Measurements from ENCODE around the gene SLIT1.

SLIT1 gene

DNA sequence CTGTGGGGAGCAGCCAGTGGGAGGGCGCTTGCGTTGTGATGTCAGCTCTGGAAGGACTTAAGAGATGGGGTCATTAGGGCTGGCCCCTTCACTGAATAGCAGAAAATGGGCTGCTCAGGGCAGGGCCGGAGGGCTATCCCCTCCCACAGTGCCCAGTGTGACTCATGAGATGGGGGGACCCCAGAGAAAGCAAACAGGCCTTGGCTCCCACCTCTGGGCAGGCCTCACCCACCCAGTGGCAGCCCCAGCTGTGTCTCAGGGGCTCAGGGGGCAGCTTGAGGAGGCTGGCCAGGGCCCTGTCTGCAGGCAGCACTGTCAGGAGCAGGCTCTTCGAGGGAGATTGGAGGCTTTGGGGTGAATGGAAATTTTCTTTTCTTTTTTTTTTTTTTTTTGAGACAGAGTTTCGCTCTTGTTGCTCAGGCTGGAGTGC, 168.3 kb downstream of the SLIT1 start:
- DNase-seq: no peak

DNA sequence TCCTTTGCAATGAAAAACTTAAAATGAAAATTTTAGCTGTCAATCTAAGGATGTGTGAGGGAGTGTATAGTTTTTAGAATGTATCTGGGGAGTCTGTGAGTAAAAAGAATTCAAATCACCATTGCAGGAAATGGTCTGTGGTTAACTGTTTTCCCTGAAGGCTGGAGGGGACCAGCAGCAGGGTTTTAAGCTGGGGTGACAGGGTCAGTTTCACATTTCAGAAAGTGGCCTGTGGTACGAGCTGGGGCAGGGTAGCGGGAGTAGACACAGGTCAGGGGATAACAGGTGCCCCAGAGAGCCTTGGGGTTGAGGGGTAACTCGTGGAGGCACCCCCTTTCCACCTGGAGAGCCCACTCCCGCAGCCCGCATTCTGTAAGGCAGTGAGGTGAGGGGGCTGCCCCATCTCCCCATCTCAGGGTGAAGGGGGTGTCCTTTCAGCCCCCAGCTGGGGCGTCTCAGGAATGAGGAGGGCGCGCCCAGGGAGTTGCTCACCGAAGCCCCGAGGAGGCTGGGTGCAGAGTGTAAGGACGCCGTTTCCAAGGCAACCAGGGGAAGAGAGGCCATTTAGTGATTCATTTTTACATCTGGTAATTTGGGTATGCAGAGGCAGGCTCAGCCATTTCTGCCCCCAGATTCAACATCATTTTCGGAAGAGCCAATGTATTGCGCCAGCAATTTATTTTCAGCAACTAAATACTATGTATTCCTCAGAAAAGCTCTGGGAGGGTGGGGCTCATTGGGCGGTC, 168.9 kb downstream of the SLIT1 start:
- DNase-seq: no peak

DNA sequence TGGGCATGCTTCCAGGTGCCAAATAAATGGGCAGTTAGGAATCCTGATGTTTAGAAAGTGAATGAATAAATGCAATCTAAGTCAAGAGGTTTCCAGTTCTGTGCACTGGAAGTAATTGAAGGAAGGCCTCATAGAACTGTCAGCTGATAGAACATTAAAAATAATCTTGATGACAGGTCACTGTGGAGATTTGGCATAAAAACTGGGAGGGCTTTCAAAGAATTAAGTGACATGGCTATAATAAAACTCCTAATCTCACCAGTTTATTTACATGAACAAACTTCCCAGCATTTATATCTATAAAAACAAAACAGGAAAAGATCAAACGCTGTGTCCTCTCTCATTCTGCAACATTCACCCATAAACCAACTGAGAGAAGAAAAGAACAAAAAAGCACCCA, 170.5 kb downstream of the SLIT1 start:
- no peak for DNase-seq

DNA sequence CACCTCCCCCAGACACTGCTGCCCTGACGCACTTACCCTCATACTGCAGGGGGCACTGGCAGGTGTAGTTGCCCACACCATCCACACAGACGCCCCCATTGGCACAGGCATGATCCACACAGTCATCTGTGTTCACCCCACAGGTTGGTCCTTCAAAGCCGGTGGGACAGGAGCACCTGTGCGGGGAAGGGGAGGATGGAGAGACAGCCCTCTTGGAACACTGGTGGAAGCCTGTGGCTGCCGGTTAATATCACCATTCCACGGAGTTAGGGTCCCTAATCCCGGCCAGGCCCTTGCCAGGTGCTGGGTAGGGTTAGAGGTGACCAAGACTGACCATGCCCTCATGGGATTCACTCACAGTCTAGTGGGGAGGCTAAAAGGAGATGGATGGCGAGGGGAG, 171.8 kb downstream of the SLIT1 start:
- no peak for DNase-seq

DNA sequence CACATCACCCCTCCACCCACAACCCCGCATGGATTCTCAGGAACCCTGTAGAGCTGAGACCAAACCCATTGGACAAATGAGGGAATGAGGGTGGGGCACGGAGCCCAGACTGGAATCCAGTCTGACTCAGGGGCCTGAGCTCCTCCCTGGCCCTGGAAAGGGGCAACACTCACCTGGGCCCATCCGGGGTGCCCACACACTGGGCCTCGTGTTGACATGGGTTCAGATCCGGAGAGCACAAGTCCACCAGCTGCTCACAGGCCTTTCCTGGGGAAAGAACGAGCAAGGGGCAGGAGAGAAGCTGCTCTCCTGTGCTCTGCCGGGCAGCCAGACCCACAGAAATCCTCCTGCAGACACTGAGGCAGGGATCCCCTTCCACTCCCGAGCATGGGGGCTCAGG, 172.2 kb downstream of the SLIT1 start:
- no peak for DNase-seq

DNA sequence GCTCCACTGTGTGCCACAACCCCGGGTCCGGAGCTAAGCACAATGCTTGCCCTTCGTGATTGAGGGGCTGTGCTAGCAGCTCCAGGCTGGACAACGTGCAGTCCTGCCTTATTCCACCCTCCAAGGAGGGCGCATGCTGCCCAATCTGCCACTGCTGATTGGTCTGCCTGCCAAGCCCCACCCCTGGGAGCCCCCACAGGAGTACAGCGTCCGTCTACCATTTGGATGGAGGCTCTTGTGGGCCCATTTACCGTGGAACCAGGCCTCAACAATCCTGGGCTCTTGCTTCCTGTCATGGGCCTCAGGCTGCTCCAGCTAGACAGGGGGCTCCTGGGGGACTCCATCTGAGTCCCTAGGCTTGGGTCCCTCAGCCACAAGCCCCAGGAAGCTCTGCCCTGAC, 173.3 kb downstream of the SLIT1 start:
- no peak for DNase-seq

DNA sequence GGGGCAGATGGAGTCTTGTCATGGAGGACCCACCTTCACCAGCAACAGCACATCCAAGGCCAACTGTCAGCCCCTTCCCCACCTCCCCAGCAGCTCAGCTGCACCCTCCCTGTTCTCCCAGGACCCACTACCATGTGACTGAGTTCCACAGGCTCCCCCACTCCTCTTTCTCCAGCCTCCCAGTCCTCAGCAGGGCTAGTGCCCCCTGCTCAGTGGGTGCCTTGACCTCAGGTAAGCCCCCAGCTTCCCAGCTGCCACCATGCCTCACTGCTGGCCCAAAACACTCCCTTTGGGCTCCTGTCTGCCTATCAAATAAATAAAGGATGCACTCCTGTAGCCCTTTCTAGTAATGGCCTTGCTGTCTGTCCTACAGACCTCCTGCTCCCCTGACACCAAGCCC, 174.4 kb downstream of the SLIT1 start:
- no peak for DNase-seq

DNA sequence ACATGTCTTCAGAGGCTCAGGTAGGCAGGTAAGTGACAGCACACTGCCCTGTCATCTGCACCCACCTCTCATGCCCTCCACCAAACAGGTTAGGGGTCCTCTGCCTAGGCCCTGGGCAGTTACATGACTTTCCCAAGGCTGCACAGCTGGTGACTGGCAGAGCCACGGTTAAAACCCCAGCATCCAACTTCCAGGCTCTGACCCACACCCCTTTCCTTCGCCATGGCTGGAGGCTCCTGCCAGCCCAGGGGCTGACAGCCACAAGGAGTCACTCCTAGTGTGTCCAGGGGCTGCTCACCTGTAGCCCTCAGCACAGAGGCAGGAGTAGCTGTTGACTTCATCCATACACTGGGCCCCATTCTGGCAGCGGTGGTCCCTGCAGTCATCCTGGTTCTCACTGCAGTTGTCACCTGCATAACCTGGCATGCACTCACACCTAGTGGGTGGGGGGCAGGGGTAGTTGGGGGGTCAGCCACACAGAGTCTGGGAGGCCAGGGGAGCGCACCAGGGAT, 175.0 kb downstream of the SLIT1 start:
- DNase-seq: no peak

DNA sequence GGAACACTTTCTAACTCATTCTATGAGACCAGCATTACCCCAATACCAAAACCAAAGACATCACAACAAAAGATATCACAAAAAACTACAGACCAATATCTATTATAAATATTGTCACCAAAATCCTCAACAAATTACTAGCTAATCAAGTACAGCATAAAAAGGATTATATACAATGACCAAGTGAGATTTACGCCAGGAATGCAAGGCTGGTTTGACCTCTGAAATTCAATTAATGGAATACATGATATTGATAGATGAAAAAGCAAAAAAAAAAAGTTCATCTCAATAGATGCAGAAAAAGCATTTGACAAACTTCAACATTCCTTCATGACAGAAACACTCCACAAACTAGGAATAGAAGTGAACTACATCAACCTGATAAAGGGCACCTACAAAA, 178.3 kb downstream of the SLIT1 start:
- DNase-seq: no peak

DNA sequence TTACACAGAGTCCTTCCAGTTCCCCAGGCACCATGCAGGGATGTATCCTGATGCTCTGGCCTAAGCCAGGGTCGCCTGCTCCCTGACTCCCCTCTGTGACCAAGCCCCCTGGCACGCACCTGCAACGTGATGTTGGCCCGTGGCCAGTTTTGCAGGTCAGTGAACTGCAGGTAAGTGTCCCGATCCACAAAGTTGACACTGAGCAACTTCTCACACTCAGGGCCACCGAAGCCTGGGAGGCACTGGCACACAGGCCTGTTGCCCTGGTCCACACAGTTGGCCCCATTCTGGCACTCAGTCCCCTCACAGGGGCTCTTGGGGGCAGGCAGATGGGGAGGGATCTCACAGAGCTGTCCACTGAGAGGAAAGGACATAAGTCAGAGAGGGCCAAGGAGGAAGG, 179.4 kb downstream of the SLIT1 start:
- DNase-seq: no peak

DNA sequence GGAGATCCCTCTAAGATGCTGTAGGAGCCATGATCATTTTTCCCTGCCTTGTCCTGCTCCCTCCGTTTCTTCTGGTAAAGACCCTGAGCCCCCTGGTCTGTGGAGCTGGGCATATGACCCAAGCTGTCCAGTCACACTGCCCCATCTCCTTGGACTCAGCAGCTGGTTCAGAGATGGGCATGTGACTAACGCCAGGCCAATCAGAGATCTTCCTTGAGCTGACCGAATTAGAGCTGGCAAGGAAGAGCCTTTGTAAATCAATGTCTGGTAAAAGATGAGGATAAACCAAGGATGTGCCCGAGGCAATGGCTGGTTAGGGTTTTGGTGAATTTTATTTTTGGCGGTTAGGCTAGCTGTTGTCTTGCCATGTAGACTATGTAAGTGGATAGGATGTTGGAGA, 180.4 kb downstream of the SLIT1 start:
- no peak for DNase-seq

DNA sequence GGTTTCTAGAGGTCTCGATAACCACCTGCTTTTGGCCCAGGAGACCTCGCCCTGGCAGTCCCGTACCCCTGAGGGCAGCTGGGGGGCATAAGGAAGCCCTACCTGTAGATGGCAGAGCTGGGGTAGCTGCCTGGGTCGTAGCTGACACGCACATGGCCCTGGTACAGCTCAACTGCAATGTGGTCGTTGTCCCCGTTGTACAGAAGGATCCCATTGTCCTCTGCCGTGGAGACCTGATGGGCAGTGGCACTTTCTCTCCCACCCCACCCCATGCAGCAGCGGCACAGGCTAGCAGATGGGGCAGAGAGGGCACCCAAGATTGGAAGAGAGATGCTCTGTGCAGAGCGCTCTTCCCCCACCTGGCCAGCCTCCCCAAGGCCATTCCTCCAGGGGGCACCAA, 181.2 kb downstream of the SLIT1 start:
- DNase-seq: no peak

DNA sequence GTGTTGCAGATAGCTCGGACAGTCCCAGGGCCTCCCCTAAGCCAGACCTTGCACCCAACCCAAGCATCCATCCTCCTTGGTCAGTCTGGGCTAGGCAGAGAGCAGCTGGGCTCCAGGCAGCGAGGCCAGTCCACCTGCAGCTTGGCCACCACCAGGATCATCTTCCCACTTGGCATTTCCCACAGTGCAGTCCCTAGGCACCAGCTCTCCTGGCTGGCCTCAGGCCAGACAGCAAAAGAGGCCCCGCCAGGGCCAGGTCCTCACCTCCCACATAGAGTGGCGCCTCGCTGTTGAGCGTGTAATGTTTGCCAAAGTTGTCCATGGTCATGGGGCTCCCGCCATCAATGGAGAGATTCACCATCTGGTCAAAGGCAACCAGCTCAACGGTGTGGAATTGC, 182.0 kb downstream of the SLIT1 start:
- no peak for DNase-seq

DNA sequence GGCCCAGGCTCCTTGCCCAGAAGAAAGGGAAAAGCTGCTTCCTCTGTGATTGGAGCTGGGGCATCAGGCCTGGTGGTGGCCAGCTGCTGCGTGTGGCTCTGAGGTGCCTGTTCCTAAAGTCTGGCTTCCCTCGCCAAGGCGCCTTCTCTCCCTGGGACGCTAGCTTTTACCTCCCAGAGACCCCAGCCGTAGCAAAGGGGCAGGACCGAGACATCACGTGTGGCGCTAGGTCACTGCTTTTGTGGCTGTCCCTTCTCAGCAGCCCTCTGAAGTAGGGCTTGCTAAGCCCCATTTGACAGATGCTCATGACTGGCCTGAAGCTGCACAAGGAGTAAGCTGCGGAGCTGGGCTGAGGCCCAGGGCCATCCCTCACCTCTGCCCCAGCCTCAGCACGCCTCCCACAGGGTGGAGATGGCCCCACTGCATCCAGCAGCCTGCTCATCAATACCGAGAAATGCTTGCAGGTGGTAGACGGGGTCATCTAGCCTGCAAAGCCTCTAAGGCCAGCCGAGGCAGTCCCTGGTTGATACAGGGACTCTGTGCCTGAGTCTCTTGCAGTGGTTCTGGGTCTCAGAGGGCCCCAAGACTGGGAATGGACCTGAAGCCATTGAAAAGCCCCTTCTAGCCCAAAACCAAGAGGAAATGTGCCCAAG, 182.5 kb downstream of the SLIT1 start:
- no peak for DNase-seq

DNA sequence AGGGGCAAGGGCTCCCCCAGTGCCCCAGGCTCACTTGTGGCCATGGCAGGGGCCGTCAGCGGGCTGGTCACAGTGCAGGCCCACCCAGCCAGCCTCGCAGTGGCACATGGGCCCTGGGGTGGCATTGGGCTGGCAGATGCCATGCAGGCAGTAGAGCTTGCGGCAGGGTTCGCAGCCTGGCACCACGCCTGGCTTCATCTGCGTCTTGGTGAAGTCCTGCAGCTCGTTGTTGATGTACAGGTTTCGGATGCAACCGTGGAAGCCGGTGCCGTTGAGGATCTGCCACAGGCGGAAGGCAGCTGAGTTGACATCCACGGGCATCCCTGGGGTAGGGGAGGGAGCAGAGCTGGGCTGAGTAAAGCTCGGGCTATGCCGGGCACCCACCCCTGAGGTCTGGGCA, 183.1 kb downstream of the SLIT1 start:
- no peak for DNase-seq

DNA sequence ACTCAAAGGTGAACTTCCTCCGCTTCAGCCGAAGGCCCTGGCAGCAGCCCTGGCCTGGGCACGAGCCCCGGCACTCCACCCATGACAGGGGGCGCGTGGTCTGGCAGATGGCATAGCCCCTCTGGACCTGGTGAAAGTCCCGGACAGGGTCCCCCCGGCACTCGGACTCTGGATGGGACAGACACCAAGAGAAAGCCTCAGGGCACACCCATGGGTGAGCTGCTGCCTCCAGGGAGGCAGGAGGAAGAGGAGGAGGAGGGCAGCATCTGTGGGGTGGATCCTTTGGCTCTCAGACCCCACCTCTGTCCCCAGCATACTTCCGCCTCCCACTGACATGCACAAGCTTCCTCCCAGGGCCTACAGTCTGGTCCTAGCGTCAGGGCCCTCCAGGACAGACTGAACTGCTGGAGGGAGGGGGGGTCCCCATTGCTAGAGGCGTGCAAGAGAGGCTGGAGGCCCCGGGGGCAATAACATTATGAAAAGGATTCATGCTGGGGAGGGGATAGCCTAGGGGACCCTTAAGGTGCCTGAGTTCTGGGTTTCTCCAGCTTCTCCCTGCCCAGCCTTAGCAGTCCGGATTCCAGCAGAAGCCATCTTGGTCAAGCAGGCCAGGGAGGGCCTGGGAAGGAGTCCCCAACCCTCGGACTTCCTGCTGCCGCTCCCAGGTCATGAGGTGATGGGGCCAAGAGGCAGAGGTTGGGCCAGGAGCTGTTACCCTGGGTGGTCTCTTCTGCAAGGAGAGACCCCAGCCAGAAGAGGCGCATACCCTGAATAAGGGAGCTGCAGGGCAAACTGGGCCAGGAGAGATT, 184.4 kb downstream of the SLIT1 start:
- DNase-seq: no peak

DNA sequence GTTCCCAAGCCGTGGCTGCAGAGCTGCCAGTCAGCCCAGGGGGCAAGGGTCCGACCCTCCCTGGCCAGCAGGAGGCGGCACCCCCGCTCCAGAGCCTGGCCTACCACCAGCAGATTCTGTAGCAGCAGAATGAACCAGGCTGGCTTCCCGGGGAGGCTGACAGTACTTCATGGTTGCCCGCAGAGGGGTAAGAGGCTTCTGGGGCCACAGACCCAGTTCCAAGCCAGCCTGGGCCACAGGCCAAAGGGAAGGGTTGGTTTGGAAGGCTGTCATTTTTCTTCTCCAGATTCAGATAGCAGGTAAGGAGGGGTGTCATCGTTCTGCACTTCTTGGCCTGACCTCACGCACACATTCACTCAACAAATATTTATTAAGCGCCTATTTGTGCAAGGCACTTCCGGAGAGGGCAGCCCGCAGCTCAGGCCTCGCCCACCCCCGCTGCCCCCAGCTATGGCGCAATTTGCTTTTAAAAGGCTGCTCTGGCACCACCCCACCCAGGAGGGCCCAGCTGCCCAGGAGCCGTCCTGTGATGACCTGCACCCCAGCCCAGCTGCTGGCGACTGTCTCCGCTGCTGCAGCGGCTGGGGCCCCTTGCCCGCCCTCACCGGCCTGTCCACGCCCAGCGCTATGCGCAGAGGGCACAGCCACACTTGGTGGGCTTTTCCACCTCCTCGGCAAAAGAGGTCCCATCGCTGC, 185.1 kb downstream of the SLIT1 start:
- DNase-seq: peak; percentile 29

DNA sequence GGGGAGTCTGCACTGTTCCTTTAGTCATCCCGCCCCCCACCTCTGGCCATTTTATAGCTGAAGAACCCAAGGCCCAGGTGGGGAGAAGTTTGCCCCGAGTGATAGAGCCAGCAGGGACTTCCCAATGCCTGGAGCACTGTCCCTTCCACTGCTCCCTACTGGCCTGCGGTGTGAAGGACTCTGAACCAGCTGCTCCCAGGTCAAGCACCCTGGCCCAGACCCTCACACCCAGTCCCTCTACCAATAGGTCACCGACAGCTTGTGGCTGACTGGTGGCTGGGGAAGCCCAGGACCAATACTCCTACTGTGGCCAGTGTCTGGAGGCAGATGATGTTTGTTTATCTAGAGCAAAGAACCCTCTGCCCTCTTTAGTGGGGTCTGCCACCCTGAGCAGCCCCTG, 185.8 kb downstream of the SLIT1 start:
- DNase-seq: no peak

DNA sequence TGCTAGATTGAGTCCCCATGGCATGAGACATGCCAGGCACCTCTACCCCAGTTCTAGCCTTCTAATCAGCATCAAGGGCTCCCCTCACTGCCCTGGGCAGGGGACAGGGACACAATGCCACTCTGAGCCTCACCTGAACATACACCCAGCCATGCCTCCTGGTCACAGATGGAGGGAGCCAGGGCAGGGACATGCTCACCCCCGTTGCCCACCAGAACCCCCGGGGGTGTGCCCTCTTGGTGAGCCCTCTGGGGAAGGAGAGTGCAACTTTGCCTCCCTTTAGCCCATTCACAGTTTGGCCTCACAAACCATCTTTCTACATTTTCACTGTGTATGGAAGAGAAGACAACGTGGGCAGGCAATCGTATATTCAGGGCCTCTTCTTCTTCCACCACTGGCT, 186.4 kb downstream of the SLIT1 start:
- no peak for DNase-seq

DNA sequence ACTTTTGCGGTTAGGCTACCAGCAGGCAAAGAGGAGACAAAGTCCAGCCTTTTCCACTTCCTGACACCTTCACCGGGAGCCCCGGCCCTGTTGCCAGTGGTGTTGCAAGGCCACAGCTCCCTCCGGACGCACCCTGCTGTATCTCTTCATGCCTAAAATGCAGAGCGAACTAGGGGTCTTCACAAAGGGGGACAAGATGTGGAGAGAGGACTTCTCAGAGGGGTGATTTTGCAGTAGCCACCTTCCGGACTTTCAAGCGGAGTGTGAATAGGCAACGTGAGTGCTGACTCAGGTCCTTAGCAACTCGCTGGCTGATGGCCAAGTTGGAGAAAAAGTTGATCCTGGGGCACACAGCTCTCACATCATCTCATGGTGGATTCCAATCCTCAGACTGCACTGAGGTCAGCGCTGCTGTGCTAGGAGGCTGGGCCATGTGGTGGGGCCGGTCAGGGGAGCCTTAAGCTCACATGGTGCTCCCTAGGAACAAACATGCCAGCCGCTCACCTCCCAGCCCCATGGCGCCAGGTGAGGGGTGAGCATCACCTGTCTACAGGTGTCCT, 187.3 kb downstream of the SLIT1 start:
- peak; percentile 72 for DNase-seq

DNA sequence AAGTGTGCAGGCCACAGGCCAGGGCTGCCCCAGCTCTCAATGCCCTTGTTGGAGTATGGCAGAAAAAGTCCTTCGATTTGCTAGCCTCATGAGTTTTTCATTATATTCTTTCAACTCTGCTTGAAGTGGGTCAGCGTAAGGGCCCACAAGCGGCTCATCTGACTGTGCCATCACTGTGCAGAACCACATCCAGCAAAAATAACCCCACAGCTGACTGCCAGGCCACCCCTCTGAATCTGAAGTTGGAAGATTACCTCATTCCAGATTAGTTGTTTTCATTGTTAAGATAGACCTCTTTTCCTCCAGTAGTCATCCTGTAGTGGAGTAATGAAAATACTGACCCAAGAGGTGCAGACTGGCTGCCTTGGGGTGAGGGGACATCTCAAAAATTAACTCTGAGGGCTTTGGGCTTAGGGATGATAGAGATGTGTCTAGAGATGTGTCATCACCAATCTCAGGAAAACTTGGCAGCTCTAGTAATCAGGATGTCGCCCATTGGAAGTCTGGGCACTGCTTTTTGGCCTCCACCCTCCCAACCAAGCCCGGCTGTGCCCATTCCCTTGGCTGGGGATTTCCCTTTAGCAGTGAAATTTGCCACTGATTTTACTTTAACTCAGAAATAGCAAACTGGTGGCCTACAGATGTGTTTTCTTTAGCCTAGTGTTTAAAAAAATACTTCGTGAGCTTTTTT, 189.3 kb downstream of the SLIT1 start:
- no peak for DNase-seq

DNA sequence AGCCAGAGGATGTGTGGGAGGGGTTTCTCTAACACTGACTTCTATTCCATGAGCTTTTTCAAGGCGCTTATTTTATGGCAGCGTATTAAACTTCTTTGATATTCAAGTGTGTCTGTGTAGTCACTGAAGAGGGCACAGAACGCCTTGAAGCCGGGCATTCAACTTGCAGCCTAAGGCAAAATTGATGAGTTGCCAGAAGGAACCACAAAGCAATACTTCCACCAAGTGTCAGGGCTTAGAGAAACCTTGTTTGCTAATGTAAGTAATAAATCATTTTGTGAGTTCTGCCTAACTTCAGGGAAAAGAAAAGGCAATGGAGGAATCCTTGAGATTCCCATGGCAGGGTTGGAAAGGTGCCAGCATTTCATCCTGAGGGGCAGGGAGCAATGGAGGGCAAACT, 189.9 kb downstream of the SLIT1 start:
- DNase-seq: peak; percentile 67

Measured in EL (cell line).